NCI-H82 treated with DMSO at 0.1 percent for 48 hours (cell line): ENCODE measurements around the gene BCO2.
"Not testable (repeated sequence)": the region's sequence is repeated elsewhere in the genome, so short reads cannot be mapped to it uniquely, and the experiment has no call there.

Experiments used
- DNase-seq: peaks from one replicate; lab custom pipeline; 2025; ENCODE audit not compliant: unreplicated experiment; lab: John Stamatoyannopoulos, UW

BCO2 gene

GRCh38 chr11:112174789-112175598 lies at the start of gene BCO2:
BCO2 (plus strand) TSS chr11:112175512; CDS start chr11:112175602, 90 bp downstream.
- DNase-seq = peak; percentile 49

GRCh38 chr11:112127056-112127455 lies 48.3 kb upstream of the BCO2 start:
- DNase-seq = no peak

- no peak for DNase-seq
These were observed 46.7 kb upstream of the BCO2 start for GRCh38 chr11:112128483-112129121.

GRCh38 chr11:112129656-112130055 lies 45.7 kb upstream of the BCO2 start:
- no peak for DNase-seq

GRCh38 chr11:112132737-112133136 lies 42.6 kb upstream of the BCO2 start:
- DNase-seq = no peak

GRCh38 chr11:112134473-112134872 lies 40.8 kb upstream of the BCO2 start:
- no peak for DNase-seq

GRCh38 chr11:112143597-112143996 lies 31.7 kb upstream of the BCO2 start:
- no peak for DNase-seq

GRCh38 chr11:112150517-112150916 lies 24.8 kb upstream of the BCO2 start:
- no peak for DNase-seq

- DNase-seq = no peak
These were observed 19.0 kb upstream of the BCO2 start for GRCh38 chr11:112156153-112156955.

- DNase-seq = no peak
These were observed 18.2 kb upstream of the BCO2 start for GRCh38 chr11:112156956-112157766.

GRCh38 chr11:112159098-112160065 lies 15.9 kb upstream of the BCO2 start:
- no peak for DNase-seq

- no peak for DNase-seq
These were observed 15.0 kb upstream of the BCO2 start for GRCh38 chr11:112160091-112160848.

GRCh38 chr11:112161012-112161411 lies 14.3 kb upstream of the BCO2 start:
- DNase-seq = no peak

- DNase-seq = not testable (repeated sequence)
These were observed 13.1 kb upstream of the BCO2 start for GRCh38 chr11:112162200-112162599.

GRCh38 chr11:112162761-112163546 lies 12.4 kb upstream of the BCO2 start:
- no peak for DNase-seq

- DNase-seq = no peak
These were observed 11.2 kb upstream of the BCO2 start, which contains the start of gene IL18 for GRCh38 chr11:112163875-112164685. IL18 (minus strand) TSS chr11:112164094; CDS start chr11:112155053, 9,041 bp downstream.

GRCh38 chr11:112165049-112165448 lies 10.3 kb upstream of the BCO2 start:
- no peak for DNase-seq
